ENCODE measurements around the gene ZNF638.

ZNF638 gene

DNA sequence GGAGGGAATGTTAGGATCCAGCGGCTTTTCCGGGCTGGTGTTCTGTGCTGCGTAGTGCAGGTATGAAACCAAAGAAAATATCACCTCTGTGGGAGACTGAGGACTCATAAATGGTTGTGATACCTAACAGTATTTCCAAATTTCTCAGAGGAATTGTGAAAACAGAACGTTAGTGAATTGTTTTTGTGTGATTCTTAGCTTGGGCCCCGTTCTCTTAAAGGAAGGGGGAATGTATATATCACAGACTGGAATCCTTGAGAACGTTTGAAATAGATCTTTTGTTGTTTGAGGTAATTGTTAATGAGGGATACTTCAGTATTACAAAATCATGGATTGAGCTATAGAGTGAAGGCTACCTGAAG is 834 bp downstream of the ZNF638 start:
- DNase-seq (ENCODE audit: low spot score), result no peak

DNA sequence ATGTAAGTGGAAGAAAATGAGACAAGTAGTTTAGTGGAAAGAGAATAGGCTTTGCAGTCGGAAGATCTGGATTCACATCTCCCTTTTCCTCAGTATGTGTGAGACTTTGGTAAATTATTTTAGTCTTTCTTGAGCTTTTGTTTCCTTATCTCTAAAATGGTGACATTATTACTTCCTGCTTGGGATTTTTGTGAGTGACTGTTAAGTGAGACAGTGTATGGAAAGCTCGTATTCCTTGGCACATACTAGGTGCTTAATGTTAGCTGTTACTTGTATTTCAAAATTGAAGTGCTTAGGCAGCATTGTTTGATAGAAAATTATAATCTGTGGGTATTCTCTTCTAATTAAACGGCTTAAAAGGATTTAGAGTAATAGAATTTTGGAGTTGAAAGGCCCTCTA is 2.0 kb downstream of the ZNF638 start:
- DNase-seq (ENCODE audit: low spot score), result no peak

DNA sequence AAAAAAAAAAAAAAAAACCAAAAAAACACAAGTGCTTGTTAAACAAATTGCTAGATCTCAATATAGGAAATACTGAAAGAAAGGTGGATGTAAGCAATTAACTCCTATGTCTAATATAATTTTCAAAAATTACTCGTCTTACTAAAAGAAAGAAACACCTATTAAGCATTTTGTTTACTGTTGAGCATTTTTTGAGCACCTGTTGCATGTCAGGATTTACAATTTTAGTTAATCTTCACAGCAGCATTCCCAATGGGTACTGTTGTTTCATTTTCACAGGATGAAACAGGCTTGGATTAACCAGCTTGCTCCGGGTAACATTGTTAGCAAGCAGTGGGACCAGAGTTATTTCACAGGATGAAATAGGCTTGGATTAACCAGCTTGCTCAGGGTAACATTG is 4.8 kb downstream of the ZNF638 start:
- DNase-seq (ENCODE audit: low spot score), result no peak

DNA sequence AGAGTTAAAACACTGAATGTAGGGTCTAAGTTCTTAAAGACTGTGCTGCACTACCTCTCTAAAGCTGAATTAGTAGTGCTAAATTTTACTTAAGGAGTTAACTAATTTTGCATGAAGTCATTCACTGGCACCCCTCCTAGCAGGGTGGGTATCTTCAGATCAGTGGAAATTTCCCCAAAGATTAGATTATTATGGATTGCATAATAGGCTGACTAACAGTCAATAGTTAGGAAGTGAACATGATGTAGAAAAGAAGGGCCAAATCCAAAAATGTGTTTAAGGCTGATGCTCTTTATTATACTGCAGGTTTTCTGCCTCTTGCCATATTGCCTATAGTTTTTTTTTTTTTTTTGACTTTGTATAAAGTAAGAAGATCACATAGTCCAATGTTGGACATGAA is 5.2 kb downstream of the ZNF638 start:
- DNase-seq (ENCODE audit: low spot score), result no peak

DNA sequence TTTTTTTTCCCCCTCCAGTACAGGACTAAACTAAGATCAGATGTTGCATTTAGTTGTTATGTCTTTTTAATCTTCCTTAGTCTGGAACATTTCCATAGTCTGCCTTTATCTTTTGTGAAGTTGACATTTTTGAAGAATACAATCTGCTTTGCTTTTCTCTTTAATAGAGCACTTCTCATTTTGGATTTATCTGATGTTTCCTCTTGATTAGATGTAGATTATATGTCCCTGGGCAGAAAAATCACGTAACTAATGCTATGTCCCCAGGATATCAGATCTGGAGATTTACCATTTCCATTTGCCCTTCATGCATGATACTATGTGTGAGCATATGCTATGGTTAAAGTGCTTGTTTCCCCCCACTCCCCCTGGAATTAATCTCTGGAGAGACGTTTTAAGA is 6.2 kb downstream of the ZNF638 start:
- DNase-seq (ENCODE audit: low spot score), result no peak

DNA sequence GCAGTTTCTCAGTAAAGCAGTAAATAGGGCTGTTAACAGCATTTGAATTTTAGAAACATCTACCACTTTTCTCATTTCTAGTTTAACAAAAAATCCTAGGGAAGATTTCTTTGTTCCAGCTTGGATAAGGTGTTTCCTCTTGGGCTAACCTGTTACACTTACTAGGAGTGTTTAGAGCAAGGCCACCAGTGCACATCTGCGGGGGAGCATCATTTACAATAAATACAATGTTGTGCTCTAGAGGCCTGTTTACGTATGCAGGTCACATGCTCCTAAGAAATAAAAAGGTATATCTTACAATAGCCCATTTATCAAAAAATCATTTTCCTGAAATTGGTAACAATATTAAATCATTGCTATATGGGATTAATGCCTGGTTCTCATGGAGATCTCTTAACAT is 8.1 kb downstream of the ZNF638 start:
- no peak for DNase-seq (ENCODE audit: low spot score)

DNA sequence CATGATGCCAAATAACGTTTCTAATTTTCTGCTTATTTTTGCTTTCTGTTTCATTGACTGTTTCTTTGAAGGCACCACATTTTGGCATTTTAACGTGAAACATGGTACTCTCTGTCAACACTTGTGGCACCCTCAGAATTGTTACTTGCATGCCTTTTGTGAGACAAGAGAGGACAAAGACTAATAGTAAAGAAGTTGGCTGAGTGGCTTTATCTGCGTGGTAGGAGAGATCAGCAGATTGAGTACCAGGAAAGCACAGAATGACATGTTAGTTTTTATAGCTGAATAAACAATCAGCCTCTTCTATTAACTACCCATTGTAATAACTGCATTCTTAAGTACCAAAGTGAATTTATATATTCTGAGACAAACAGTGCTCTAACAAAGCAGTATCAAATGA is 8.6 kb downstream of the ZNF638 start:
- DNase-seq (ENCODE audit: low spot score), result no peak

DNA sequence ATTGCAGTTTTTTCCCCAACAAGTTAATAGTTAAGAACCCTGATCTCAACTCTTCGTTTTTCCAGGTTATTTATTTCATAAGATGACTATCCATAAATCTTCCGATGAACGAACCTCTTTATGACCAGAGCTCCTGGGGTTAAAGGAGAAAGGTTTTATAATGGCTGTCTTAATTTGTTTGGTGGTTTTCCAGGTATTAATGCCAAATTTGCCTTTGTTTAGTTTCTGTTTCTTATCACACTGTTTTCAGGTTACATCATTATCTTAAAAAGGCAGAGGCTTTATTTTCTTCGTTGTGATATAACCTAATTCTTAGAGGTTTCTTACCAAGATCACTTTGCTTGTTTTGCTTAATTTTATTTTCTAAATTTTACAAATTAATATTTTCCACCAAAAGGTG is 10.1 kb downstream of the ZNF638 start:
- DNase-seq (ENCODE audit: low spot score), result no peak

DNA sequence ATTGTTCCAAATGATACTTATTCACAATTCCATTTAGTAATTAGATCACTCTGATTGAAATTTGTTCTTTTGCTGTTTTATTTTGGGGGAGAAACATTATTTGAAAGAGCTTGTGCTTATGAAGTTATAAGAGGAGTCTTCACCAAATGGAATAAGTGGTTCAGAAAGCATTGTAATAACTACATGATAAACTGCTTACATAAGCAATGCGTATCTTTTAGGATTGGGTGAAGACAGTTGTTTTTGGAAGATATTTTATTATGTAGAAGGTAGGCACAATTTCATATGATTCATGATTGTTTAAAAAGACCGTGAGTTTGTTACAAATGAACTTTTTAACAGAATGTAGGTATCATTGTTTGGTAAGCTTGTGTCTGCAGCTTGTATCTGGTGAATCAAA is 14.5 kb downstream of the ZNF638 start:
- DNase-seq (ENCODE audit: low spot score), result no peak

DNA sequence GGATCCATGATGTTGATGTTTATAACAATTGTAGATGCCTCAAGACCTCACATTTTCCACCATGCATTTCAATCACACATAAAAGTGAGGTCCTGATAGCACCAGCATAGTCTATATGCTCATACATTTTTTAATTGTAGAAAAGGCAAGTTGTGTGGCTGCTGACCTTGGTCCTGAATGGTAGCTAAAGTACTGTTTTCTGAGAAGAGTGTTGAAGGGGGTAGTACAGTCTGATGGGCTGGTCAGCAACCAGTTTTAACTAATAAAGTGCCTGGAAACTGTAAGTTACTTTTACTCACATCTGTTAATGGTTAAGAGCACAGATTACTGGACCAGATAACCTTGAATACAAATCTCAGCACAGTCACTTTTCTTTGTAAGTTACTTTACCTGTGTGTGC is 15.9 kb downstream of the ZNF638 start:
- no peak for DNase-seq (ENCODE audit: low spot score)

DNA sequence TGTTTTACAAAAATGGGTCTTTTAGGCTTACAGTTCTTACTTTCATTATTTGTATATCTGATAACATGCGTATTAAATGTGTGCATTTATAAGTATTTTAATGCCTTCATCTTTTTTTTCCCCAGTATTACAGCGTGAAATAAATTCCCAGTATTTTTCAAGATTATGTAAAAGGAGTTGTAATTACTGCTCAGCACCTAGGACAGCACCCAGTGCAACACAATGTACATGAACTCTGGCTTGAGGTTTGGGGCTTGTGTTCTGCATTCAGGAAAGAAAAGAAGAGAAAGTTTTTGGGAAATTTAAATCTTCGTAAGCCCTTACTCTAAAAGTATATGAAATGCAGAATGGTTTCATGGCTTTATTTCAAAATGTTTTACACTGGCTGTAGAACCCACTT is 16.7 kb downstream of the ZNF638 start:
- no peak for DNase-seq (ENCODE audit: low spot score)

DNA sequence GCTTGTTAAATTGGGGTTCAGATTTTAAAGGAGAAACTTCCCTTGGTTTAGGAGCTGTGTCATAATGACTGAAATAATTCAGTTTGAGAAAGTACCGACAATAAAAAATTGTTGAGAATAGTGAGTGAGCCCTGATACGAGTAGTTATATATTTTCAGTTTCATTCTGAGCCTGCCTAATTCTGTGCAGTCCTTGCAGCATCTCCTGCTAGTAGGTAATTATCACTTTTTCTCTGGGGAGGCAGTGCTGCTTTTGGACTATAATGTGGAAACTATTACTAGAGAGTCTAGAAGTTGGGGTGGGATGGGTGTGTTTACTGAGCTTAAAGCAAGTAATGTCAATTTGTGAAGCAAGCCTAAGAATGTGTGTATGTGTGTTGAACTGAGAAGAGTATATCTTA is 21.7 kb downstream of the ZNF638 start:
- no peak for DNase-seq (ENCODE audit: low spot score)

DNA sequence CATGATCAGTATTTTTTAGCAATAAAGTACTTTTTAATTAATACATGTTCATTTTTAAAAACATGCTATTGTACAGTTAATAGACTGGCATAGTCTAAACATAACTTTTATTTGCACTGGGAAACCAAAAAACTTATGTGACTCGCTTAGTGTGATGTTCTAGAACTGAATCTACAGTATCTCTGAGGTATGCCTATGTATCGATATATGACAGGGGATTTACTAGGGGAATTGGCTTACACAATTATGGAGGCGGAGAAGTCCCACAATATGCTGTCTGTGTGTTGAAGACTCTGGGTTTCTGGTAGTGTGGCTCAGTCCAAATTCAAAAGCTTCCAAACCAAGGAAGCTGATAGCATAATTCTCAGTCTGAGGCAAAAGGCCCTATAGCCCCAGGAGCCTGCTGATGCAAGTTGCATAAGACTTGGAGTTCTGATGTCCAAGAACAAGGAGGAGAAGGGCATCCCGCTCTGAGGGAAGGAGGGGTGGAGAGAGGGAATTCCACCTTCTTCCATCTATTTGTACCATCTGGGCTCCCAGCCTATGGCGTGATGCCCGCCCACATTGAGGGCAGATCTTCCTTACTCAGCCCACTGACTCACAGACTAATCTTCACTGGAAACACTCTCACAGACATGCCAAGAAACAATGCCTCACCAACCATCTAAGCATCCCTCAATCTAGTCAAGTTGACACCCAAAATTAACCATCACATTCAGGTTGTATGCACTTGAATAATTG is 27.5 kb downstream of the ZNF638 start:
- no peak for DNase-seq (ENCODE audit: low spot score)

DNA sequence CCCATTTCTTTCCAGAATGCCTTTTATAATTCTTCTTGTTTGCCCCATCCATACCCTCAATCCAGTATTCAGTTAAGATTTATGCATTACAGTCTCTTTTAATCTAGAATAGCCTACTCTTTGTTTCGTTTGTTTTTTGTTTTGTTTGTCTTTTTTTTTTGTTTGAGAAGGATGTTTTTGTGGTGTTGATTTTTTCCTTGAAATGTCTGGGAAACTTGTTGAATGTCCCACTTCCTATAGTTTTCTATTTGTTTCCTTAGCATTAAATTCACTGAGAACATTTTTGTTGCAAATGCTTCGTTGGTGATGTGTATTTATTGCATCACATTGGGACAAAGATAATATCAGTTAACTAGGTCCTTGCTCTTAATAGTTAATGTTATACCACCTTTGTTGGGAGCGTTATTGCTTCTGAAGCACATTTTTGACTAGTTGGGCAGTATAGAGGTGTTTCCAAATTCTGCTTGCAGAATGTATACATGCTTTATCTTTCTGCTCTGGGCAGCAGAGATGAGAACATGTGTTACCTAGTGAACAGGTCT is 28.9 kb downstream of the ZNF638 start:
- no peak for DNase-seq (ENCODE audit: low spot score)

DNA sequence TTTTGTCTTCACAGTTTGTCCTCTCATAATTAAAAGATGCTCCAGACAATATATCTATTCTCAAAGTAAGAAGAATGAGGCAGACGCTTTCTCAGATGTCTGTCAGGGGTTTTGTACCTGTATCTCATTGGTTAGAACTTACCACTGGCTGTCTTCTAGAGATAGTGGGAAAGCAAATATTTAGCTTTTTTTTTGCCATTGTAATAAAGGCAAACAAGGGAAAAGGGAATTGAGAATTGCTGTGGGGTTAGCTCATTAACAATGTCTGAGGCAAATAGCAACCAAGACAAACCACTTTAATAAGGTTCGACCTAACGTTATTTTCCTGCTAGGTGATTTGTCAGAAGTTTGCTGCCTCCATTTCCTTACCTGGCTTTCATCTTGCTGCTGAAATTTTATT is 30.0 kb downstream of the ZNF638 start:
- no peak for DNase-seq (ENCODE audit: low spot score)

DNA sequence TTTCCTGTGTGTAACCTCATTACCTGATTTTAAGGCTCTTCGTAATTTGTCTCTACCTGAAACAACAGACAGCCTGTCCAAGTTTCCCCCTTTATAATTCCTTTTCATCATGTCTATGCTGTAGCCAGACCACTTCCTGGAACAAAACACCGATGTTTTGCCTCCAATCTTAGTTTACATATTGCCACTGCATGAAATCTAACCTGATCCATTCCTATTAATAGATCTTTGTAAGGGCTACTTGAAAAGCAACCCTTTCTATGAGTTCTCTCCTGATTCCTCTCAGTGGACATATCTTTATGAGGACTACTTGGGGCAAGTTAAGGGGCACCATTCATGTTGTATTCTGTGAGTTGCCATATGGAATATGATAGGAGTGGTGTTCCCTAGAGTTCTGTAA is 30.9 kb downstream of the ZNF638 start:
- no peak for DNase-seq (ENCODE audit: low spot score)

DNA sequence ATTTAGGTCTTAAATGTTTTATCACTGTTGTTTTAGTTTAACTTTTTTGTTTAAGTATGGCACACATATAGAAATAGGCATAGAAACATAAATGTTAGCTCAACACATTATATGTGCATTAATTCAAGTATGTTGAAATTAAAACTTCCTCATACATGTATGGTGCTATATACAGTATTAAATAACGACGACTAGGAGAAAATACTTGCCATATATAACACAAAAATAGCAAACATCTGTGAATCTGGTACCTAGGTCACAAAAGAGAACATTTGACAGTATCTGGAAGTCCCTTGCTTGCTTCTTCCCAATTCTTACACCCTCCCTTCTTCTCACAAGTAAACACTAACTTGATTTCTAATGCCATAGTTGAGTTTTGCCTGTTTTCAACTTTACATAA is 38.4 kb downstream of the ZNF638 start:
- DNase-seq (ENCODE audit: low spot score), result no peak

DNA sequence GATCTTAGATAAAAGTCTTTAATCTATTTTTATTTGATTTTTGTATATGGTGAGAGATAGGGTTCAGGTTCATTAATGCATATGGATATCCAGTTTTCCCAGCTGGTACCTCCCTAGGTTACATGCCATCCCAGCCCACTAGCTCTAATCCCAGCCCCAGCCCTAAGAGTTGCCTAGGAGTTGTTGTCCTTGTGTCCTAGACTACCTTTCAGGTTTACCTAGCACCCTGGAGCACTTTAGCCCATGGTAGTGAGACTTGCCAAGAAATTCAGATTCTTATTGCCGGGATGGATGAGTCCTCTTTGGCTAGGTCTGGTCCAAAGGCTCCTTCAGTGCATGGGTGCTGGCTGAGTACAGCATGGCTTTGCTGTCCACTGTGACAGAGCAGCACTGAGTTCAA is 40.5 kb downstream of the ZNF638 start:
- DNase-seq (ENCODE audit: low spot score), result no peak

DNA sequence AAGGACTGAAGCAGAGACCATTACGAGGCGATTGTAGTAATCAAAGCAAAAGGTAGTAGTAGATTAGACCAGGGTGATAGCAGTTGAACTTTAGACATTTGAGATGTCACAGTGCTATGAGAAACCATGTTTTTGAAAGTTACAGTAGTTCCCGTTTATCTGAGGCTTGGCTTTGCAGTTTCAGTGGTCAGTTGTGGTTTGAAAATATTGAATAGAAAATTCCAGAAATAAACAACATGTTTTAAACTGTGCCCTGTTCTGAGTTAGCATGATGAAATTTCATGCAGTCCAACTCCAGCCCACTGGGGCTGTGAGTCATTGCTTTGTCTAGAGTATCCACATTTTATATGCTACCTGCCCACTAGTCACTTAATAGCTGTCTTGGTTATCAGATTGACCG is 47.5 kb downstream of the ZNF638 start:
- no peak for DNase-seq (ENCODE audit: low spot score)

DNA sequence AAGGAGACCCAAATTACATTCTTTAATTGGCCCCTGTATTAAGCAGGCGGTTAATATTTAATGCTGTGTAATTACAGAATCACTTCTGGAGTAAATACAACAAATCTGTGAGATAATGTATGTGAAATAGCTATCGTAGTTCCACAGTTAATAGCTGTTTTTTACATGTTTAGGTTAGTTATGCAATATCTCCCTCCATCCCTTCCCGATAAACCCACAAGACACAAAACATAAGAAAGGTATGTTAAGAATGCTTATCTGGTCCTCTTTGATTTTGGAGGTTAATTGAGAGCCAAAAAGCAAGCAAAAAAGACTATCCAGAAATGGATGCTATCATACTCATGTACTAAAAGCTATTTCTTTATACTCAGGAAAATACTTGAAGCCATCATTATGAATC is 49.1 kb downstream of the ZNF638 start:
- no peak for DNase-seq (ENCODE audit: low spot score)

DNA sequence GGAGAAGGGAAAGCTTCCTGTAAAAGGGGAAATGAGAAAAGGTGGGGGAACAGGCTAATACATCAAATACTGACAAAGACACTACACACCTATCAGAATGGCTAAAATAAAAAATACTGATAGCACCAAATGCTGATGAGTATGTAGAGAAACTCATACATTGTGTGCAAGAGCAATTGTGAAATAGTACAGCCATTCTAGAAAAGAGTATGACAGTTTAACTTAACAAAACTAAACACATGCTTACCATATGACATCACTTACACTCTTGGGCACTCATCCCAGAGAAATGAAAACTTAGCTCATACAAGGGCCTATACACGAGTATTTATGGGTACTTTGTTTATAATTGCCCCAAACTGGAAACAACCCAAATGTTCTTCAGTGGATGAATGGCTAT is 53.4 kb downstream of the ZNF638 start:
- DNase-seq (ENCODE audit: low spot score), result no peak

DNA sequence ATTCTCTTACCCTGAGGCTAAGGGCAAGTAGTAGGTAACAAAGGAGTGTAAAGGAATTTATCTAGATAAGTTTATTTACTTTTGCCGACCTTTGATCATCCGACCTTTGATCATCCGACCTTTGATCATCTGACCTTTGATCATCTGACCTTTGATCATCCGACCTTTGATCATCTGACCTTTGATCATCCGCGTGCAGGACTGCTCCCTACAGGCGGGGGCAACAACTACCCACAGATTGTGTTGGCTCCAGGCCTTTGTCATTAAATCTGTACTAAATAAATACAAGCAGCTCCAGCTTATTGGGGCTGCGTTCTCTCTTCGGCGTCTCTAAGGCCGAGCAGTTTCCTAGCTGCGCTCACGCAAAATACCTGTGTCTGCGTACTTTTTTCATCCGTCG is 56.6 kb downstream of the ZNF638 start:
- no peak for DNase-seq (ENCODE audit: low spot score)

DNA sequence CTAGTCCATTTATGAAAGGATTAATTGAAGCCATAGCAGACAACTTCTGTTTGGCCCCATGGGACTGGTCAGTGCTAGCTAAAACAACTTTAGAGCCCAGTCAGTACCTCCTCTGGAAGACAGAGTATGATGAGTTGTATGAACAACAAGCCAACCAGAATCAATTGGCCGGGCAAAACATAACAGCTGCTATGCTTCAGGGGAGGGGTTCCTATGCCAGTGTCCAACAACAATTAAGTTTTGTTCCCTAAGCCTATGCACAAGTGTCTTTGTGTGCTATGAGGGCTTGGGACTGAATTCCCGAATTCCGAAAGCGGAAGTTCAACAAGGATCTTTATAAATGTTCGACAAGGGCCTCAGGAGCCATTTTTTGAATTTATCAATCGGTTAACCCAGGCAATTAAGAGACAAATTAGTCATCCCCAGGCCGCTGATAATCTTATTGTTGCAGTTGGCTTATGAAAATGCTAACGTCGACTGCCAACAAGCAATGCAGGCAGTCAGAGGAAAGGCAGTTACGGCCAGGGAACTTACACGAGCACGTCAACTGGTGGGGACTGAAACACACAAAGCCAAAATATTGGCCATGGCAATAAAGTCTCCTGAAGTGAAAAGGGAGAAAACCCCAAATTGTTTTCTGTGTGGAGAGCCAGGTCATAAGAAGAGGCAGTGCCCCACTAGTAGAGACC is 57.9 kb downstream of the ZNF638 start:
- DNase-seq (ENCODE audit: low spot score), result no peak

DNA sequence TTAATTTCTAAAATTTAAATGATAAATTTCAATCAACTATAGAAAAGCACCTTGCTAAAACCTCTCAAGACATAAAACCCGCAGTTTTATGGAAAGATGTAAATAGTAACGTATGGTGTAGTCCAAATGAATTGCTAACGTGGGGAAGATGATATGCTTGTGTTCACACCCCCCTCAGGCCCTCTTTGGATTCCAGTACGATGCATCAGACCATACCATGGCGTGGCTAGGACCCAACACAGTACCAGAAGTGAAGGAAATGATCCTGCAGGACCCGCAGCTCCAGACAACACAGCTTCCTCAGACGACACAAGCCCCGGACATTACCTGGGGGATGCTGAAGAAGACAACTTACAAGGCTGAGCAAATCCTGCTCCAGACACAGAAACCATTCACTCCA is 61.6 kb downstream of the ZNF638 start:
- no peak for DNase-seq (ENCODE audit: low spot score)
